HCT116 (cell line): Measurements from ENCODE around the gene BAIAP2.

Experiments
- CBX3 ChIP-seq: IDR thresholded peaks from 2 replicates; pipeline ENCODE4 v1.6.1; 2012; ENCODE audit warnings: low read depth
- CTCF ChIP-seq, 3 experiments: fragments of 200-600 bp in 1 of 3; sonication (generic) in 1 of 3; IDR thresholded peaks in 2 of 3; conservative IDR thresholded peaks in 1 of 3; 2 replicates each; pipeline ENCODE4 v1.5.1; 2012 to 2017; ENCODE audit warnings: low read depth in 2 of 3, low read length in 2 of 3, antibody characterized with exemption in 1 of 3, borderline replicate concordance in 1 of 3, control low read depth in 1 of 3, mild to moderate bottlenecking in 1 of 3, mixed read lengths in 1 of 3, mixed run types in 1 of 3, moderate library complexity in 1 of 3; ENCODE audit not compliant: insufficient read depth in 1 of 3
- EGR1 ChIP-seq: IDR thresholded peaks from 2 replicates; pipeline ENCODE4 v1.6.1; 2012; ENCODE audit warnings: low read depth
- EZH2 ChIP-seq: fragments of 200-600 bp; sonication (generic); IDR thresholded peaks from 2 replicates; pipeline ENCODE4 v1.6.1; 2017; ENCODE audit warnings: antibody characterized with exemption, mixed run types
- FOSL1 ChIP-seq: IDR thresholded peaks from 2 replicates; pipeline ENCODE4 v1.6.1; 2012; ENCODE audit warnings: low read depth
- POLR2A ChIP-seq: IDR thresholded peaks from 2 replicates; pipeline ENCODE4 v1.7.0; 2011; ENCODE audit warnings: borderline replicate concordance; ENCODE audit not compliant: insufficient read depth, insufficient read length; ENCODE audit errors: extremely low read depth
- POLR2AphosphoS5 ChIP-seq: IDR thresholded peaks from 2 replicates; pipeline ENCODE4 v1.6.1; 2011; ENCODE audit warnings: mild to moderate bottlenecking, low read depth, low read length, moderate library complexity

- TF ChIP-seq CTCF (IDR thresholded peaks at IDR 0.05 in 2 of 3, conservative IDR thresholded peaks at IDR 0.05 in 1 of 3; ENCODE audit: borderline replicate concordance in 1 of 3, insufficient read depth in 1 of 3, low read depth in 2 of 3, low read length in 2 of 3) (no peak), POLR2A (no peak), CBX3 (no peak), FOSL1 (no peak), EZH2 (no peak), POLR2AphosphoS5 (no peak), EGR1 (no peak)
Measured at GRCh38 chr17:81081222-81082176, 46.5 kb downstream of the BAIAP2 start.
